Measurements from ENCODE around the gene MAP3K19. TPM values are rescaled to one million over a fixed set of nuclear protein-coding genes. Genes with fewer than 3 reads are reported as not detected.
A peak's percentile ranks its signal among the peaks of the same experiment; 100 is the strongest.

Gene MAP3K19
- polyA plus RNA-seq, 1 donor: not detected

DNA sequence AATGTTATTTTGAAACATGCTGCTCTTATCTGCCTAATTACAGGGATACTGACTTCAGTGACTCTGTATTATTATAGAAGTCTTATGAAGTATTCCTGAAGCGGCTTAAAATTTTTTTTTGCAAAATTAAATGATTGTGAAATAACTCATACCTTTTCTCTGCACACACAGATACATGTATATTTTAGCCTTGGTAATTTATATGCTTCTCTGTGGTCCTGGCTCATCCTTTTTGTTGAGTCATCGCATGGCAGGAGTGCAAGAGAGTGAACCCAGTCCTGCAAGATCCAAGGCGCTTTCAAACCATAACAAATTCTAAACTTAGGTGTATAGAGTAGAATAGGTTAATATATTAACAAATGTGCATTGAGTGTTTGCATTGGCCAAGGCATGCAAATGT, 120.1 kb downstream of the MAP3K19 start:
- DNase-seq (ENCODE audit: low read depth): no peak

- DNase-seq (ENCODE audit: low read depth): no peak
These were observed 120.9 kb downstream of the MAP3K19 start for GRCh38 chr2:134926231-134926931.

- DNase-seq (ENCODE audit: low read depth): no peak
These were observed 122.3 kb downstream of the MAP3K19 start for GRCh38 chr2:134924912-134925311.

DNA sequence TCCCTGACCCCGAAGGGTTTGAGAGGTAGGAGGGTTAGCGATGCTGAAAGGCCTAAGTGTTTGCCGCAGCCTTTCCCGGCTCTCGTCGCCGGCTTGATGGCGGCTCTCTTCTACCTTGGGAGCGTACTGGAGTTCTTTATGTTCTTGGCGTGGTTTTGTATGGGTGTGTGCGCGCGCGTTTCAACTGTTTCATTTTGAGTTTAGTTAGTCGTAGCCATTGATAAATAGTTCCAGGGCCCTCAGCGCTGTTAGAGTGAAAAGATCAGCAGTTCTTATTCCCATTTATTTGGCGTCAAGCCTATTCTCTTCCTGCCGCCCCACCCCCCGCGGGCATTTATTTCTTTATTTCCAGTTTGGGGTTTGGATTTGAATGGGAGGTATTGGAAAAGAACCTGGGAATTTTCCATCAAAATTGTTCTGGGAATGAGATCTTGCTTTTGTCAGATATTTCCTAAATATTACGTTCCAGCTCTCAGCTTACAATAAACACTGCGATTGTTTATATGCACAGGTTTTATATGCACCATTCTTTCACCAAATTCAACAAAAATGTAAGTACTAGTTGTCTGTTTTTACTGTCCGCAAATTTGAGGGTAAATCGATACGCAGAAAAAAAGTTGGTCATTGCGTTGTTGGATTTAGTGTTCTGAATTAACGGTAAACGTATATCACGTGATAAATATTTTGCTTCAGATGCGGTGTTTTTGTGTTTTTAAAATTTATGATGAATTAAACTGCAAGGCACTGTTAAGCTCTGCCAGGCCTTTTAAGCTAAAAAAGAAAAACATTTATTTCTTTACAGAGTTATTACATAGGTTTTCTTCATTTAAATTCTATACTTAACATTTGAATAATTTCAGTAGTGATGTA, 127.7 kb downstream of the MAP3K19 start:
- DNase-seq (ENCODE audit: low read depth): no peak

GRCh38 chr2:134918526-134919340, 128.5 kb downstream of the MAP3K19 start, which contains the start of gene CCNT2:
Gene CCNT2, plus strand, starts transcription at chr2:134918822. Its CDS starts 33 bp downstream, at chr2:134918855.
- peak; percentile 91 for DNase-seq (ENCODE audit: low read depth)

GRCh38 chr2:134917888-134918525, 129.2 kb downstream of the MAP3K19 start:
- peak; percentile 76 for DNase-seq (ENCODE audit: low read depth)

DNA sequence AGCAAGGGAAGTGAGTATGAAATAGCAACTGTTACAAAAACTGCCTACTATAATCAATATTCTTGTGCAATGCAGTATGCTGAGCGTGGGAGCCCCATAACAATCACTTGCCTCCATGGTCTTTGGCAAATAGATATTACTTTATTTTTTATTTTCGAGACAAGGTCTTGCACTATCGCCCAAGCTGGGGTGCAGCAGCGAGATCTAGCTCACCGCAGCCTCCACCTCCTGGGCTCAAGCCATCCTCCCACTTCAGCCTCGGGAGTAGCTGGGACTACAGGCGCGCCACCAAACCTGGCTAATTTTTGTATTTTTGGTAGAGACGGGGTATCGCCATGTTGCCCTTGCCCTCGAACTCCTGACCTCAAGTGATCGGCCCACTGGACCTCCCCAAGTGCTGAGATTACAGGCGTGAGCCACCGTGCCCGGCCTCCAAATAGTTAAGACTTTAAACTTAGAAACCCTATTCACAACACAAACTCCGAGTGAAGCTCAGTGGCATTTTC, 129.8 kb downstream of the MAP3K19 start:
- no peak for DNase-seq (ENCODE audit: low read depth)

Other genes with a start within 250 kb of the MAP3K19 start
- gene ACMSD, start 208.8 kb downstream of the MAP3K19 start, polyA plus RNA-seq (ENCODE audit: insufficient read length): 0.44 TPM
- gene CCNT2, start 128.6 kb downstream of the MAP3K19 start, polyA plus RNA-seq (ENCODE audit: insufficient read length): 43.3 TPM
- 34.3 TPM for gene RAB3GAP1, start 4.8 kb upstream of the MAP3K19 start, polyA plus RNA-seq (ENCODE audit: insufficient read length)